ENCODE results near the gene ZNF780A.

- no peak for TF ChIP-seq CTCF (IDR thresholded peaks at IDR 0.05)
- no peak for TF ChIP-seq EZH2 (IDR thresholded peaks at IDR 0.05)
- no peak for TF ChIP-seq EZH2phosphoT487 (IDR thresholded peaks at IDR 0.05)
Measured at GRCh38 chr19:40093416-40093815, 2.7 kb upstream of the ZNF780A start.

All from neural progenitor cell (in vitro differentiated cells).